ENCODE measurements around the gene OR9Q2. TPM values are rescaled to one million over a fixed set of nuclear protein-coding genes. Genes with fewer than 3 reads are reported as not detected.
"Not testable (repeated sequence)": the region's sequence is repeated elsewhere in the genome, so short reads cannot be mapped to it uniquely, and the experiment has no call there.

The OR9Q2 gene
- total RNA-seq, 1 donor from 2014 or later, result not detected

DNA sequence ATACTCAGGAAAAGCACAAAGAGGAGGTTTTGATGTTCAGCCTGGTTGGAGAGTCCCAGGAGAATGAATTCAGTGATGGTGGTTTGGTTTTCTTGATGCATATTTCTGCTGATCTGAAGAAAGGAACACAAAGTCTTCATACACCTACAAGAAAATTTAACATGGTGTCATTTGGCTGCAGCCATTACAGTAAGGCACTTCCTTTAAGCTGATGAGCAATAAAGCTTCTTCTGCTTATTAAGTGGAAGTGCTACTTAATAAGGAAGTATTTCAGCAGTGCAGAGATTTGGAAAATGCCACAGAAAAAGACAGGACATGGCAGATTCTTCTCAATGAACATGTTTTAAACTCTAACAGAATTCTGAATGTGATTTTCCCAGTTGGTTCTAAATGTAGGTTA is 15.2 kb downstream of the OR9Q2 start, which contains the start of gene OR1S2:
Gene OR1S2, minus strand, starts transcription at position 101 of the 400 bp plus-strand sequence. Its CDS starts 0 bp downstream, at position 101.
- Mint-ChIP-seq H3K36me3 (ENCODE audit: low read depth) (no peaks in the 10 kb centered on the region), H3K4me1 (ENCODE audit: low read depth) (no peaks in the 10 kb centered on the region), H3K9me3 (no peaks in the 10 kb centered on the region), H3K27ac (no peak within 1 kb of the TSS), H3K27me3 (ENCODE audit: insufficient read depth) (no peaks in the 10 kb centered on the region), H3K4me3 (no peak within 1 kb of the TSS)
- DNase-seq (ENCODE audit: low spot score), result no peak
- intact Hi-C loops (cut with micrococcal nuclease), result no loop called here

DNA sequence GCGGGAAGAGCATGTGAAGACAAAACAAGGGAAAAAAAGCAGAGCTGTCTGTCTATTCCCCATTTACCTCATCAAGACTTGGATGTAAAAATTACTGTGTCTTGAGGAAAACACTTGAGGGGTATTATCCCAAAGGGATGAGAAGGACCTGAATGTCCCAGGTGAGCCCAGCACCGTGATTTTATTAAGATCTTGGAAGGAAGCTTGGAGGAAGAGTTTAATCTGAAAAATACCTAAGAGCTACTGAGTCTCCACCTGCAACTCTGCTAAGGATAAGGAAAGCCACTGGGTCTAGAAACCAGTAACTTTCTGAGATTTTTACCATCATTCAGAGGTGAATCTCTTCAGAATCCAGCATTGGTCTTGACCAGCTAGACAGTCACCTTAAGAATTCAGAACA is 23.6 kb downstream of the OR9Q2 start, which contains the start of gene OR1S1:
Gene OR1S1, plus strand, starts transcription at position 301 of the 400 bp plus-strand sequence.
- H3K27ac Mint-ChIP-seq; DNase-seq (ENCODE audit: low spot score); intact Hi-C loops (cut with micrococcal nuclease); H3K36me3 Mint-ChIP-seq (ENCODE audit: low read depth); H3K4me3 Mint-ChIP-seq; H3K9me3 Mint-ChIP-seq; H3K4me1 Mint-ChIP-seq (ENCODE audit: low read depth); H3K27me3 Mint-ChIP-seq (ENCODE audit: insufficient read depth): not testable (repeated sequence)

DNA sequence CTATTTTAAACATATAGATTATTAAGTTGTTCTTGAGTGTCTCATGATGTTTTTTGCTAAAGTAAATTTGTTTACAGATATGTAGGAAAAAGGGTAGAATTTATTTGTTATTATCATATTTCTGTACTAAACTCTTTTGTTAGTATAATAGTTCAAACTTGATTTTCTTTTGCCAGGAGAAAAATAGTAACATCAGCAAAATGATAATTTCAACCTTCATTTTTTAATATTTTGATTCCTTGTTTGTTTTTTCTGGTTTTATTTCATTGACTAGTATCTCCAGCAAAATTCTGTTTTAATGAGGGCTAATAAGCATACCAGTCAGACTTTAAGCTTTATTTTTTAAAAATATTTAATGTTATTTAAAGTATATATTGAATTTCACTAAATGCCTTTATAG is 27.6 kb downstream of the OR9Q2 start:
- Mint-ChIP-seq H3K4me1 (ENCODE audit: low read depth) (no peaks in the 10 kb centered on the region), H3K27me3 (ENCODE audit: insufficient read depth) (no peaks in the 10 kb centered on the region), H3K9me3 (no peaks in the 10 kb centered on the region), H3K36me3 (ENCODE audit: low read depth) (no peaks in the 10 kb centered on the region), H3K4me3 (no peak overlapping the region), H3K27ac (no peak overlapping the region)
- intact Hi-C loops (cut with micrococcal nuclease), result no loop called here
- DNase-seq (ENCODE audit: low spot score), result no peak

DNA sequence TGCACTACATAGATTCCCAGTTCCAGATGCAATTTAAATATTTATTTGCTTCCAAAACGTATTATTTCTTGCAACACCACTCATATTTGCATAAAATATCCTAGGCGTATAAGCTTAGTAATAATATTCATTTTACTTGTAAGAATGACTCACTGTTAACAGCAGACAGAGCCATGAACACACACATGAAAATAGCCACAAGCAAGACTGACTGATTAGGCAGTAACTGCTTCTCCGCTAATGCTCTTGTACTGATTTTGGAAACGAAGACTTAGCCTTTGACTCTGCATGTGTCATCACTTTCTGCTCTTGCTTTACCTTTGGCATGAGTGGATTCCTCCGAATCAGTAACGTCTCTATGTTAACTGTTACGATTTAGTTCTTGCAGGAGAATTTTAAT is 33.9 kb downstream of the OR9Q2 start:
- intact Hi-C loops (cut with micrococcal nuclease), result no loop called here
- Mint-ChIP-seq H3K36me3 (ENCODE audit: low read depth) (no peaks in the 10 kb centered on the region), H3K4me3 (no peak overlapping the region)

DNA sequence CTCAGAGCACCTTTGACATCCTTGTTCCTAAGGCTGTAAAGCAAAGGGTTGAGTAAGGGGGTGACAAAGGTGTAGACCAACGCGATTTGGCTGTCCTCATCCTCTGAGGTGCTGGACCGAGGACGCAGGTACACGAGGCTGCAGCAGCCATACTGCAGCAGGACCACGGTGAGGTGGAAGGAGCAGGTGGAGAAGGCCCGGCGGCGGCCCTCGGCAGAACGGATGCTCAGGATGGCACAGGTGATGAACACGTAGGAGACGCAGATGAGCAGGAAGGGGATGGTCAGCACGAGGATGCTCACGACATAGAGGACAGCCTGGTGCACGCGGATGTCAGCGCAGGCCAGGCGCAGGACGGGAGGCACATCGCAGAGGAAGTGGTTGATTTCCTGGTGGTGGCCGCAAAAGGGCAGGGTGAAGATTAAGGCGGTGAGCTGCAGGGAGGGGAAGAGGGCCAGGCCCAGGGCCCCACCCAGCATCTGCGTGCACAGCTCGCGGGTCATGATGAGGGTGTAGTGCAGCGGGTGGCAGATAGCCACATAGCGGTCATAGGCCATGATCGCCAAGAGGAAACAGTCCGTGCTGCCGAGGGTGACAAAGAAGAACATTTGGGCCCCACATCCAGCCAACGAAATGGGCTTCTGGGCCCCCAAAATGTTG is 39.2 kb downstream of the OR9Q2 start:
- Mint-ChIP-seq H3K4me1 (ENCODE audit: low read depth) (no peaks in the 10 kb centered on the region), H3K27ac (no peak overlapping the region), H3K9me3 (no peaks in the 10 kb centered on the region), H3K36me3 (ENCODE audit: low read depth) (no peaks in the 10 kb centered on the region), H3K4me3 (no peak overlapping the region), H3K27me3 (ENCODE audit: insufficient read depth) (no peaks in the 10 kb centered on the region)
- intact Hi-C loops (cut with micrococcal nuclease), result no loop called here
- no peak for DNase-seq (ENCODE audit: low spot score)

More for the DNA sequence above, 33.9 kb downstream of the OR9Q2 start:
- no peak for DNase-seq (ENCODE audit: low spot score)
- no peak overlapping the region for H3K27ac Mint-ChIP-seq
- H3K4me1 Mint-ChIP-seq (ENCODE audit: low read depth), result no peaks in the 10 kb centered on the region
- H3K9me3 Mint-ChIP-seq, result no peaks in the 10 kb centered on the region
- no peaks in the 10 kb centered on the region for H3K27me3 Mint-ChIP-seq (ENCODE audit: insufficient read depth)

Other genes with a start within 250 kb of the OR9Q2 start
- not detected in 2 replicates for gene OR9Q1, start 165.2 kb upstream of the OR9Q2 start, total RNA-seq
- gene OR6Q1, start 158.1 kb upstream of the OR9Q2 start, total RNA-seq, result not detected in 2 replicates
- gene OR9I1, start 63.5 kb upstream of the OR9Q2 start, total RNA-seq, result not detected in 2 replicates
- not detected in 2 replicates for gene OR1S2, start 15.1 kb downstream of the OR9Q2 start, total RNA-seq
- gene OR1S1, start 23.6 kb downstream of the OR9Q2 start, total RNA-seq, result not detected in 2 replicates
- gene OR10Q1, start 39.8 kb downstream of the OR9Q2 start, total RNA-seq, result not detected in 2 replicates
- not detected in 2 replicates for gene OR10W1, start 79.2 kb downstream of the OR9Q2 start, total RNA-seq
- not detected in 2 replicates for gene OR5B17, start 170.0 kb downstream of the OR9Q2 start, total RNA-seq
- not detected in 2 replicates for gene OR5B3, start 217.8 kb downstream of the OR9Q2 start, total RNA-seq
- gene OR5B2, start 239.1 kb downstream of the OR9Q2 start, total RNA-seq, result not detected in 2 replicates

Data from activated T-helper 1 cell treated with anti-CD3 and anti-CD28 coated beads, Interleukin-12 subunit alpha, Interleukin-12 subunit beta, Interleukin-2, Interleukin-4 antibody, amounts not matched to agents 30 ng/mL and 10 ng/mL and 1 ng/mL, durations not matched to agents 14 hours and 24 hours and 36 hours (primary cell).